ENCODE data around the gene ZNF750.
A peak's percentile ranks its signal among the peaks of the same experiment; 100 is the strongest.
"Not testable (repeated sequence)": the region's sequence is repeated elsewhere in the genome, so short reads cannot be mapped to it uniquely, and the experiment has no call there.

Gene ZNF750

DNA sequence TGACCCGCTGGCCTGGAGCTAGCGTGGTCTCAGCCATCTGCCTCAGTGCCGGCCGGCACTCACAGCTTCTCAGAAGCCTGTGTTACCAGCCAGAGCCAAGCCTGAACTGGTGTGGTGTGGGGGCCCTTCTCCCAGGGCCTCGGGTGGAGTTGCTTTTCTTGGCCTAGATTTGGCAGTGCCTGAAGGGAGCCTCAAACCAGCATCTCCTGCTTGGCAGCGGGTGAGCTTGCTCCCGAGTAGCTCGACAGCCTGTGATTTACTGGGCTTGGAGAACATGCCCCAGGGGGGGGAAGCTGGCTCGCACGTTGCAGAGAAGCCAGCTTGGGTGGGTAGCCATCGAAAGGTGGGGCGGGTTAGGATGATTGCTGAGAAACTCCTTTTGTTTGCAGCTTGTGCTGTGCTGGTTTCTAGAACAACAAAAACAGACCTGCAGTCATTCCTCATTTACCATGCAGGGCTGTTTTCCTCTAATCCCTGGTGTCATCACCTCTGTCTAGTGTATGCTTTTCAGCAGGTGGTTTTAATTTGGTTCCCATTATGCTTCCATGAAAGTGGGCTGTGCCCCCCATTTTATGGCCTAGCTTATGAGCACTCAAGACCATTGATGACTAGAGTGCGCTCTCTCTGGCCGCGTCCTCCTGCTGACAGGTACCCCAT is 45.7 kb downstream of the ZNF750 start:
- no peak for DNase-seq (ENCODE audit: low read depth)

DNA sequence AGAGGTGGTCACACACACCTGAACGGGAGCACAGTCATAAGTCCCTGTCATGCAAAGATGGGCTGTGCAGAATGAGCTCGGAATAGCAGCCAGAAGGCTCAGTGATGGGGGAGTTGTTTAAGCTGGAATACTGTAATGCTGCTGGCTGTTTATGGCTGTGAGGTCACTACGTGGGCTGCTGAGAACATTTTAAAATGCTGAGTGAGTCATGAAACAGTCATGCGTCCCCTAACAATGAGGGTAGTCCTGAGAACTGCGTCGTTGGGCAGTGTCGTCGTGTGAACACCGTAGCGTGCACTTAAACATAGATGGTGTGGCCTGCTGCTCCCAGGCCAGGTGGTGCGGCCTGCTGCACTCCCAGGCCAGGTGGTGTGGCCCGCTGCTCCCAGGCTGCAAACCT is 48.3 kb downstream of the ZNF750 start:
- no peak for DNase-seq (ENCODE audit: low read depth)

DNA sequence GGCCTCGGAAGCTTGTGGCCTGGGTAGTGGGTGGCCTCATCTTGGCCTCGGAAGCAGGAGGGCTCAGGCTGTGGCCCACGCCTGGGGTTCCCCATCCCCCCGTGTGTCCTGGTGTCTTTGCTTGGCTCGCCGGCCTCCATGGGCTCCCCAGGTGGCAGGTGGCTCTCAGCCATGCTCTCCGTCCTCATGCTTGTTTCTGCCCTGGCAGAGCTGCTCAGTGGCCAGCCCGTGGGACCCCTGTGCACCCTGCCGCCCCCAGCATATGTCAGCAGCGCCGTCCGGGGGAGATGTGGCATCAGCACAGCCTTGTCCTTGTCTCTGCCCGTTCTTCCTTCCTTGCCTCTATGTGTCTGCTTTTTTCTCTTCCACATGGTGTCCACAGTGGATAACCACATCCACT is 49.4 kb downstream of the ZNF750 start:
- no peak for DNase-seq (ENCODE audit: low read depth)

DNA sequence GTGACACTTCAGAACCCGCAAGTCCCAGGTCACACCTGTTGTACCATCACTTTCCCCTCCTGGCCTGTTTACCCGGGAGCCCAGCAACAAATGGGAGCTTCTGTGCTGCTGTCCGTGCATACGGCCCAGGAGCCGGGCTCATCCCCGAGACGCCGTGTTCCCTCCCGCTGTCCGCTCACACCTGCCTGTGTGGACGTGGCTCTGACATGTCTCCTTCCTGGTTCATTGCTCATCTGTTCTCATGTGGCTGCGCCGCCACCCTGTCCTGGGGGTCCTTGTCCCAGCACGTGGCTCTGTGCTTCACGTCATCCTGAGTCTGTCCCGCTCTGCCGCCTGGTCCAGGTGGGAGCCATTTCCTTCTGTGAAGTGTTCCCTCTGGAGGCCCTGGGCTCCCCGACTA is 50.0 kb downstream of the ZNF750 start:
- no peak for DNase-seq (ENCODE audit: low read depth)

DNA sequence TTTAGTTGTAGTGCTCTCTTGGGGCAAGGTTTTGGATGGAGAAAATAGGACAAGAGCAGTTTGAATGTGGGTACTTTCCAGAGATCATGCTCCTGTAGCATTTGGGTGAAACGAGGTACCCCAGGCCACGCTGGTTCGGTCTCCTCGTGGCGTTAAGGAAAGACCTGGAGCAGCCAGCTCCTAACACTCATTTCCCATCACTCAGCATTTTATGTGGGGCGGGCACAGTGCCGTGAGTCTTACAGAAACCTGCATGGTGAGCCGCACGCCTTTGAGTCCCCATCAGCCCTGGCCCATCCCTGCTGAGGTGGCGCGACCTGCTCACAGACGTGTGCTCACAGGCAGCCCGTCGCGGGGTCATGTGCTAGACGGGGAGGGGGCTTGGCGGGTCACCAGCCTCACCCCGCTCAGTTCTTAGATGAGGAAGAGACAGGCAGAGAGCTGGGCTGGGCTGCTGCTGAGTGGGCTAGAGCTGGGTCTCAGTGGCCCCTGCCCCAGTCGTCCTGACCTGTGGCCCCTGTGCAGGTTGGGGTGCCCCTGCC is 50.7 kb downstream of the ZNF750 start:
- no peak for DNase-seq (ENCODE audit: low read depth)

DNA sequence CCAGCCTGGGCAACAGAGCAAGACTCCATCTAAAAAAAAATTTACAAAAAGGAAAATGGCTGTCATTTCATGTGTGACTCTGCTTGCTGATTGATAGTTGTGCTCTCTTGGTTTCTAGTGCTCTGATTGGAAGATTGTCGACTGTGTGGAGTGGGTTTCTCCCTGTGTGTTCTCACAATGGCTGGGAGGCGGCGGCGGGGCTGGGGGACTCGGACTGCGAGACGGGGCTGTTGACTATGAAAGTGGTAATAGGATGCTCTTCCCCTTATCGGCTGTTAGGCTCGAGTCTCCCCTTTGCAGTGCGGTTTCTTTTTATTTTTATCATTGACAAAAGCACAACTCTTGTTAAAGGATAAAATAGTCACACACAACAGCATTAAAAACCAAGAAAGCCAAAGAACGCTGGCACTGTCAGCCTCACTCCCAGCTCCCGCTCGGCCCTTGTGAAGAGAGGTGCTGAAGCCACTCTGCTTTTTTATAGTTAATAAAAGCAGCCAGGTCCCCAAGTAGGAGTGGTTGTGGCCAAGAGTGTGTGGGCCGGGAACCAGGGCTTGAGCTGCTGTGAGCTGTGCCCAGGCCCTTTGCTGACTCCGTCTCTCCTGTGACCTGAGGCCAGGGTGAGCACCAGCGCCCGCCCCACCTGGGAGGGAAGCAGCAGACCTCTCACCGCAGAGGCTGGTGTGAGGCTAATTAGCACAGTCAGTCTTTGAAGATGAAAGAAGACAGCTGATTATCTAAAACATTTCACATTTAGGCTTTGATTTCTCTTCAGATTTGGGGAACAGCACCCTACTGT is 51.4 kb downstream of the ZNF750 start:
- DNase-seq (ENCODE audit: low read depth) = no peak

DNA sequence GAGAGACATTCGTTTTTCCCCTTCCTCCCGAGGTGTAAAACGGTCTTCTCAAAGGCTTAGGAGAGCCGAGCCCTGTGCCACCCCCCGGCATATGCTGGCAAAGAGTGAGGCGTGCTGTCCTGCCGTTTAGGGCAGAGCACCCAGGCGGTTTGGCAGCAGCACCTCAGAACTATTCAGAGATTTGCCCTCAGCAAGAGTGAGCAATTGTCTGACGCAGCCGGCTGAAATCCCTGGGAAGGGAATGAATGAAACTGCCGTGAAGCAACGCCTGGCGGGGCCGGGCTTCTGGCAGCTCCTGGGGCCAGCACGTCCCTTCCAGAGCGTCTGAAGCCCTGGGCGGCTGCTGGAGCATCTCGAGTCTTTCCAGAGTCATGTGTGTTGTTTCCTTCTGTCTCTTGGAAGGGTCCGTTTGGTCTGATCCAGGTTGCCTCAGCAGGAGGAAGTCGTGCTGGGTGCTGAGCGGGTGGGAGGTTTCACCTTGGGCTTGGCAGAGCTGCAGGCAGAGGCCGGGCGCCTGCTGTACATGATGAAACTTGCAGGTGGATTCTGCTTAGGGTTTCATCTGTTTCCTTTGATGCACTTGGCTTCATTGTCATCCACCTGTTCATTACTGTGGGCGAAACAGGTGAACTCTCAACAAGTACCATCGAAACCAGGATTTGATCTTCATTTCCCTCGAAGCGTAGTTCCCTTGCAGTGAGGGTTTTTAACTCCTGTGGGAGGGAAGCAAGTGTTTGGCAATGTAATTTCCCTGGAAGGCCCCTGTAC is 52.6 kb downstream of the ZNF750 start:
- no peak for DNase-seq (ENCODE audit: low read depth)

DNA sequence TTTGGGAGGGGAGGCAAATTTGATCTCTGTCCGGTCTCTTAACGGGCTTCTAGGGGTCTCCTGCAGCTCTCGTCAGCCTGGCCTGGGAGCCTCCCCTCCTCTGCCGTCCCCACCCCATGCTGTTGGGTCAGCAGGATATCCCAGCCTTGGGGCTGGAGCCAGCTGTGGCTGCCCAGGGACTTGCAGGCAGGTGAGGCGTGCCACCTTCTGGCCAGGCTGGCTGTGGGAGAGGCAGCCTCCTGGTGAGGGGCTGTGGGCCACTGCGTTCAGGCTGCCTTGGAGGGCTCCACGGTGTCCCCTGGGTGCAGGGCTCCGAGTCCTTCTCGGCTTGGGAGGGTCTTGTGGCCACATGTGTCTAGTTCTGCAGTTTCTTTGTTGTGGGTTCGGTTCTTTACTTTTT is 53.4 kb downstream of the ZNF750 start:
- DNase-seq (ENCODE audit: low read depth) = no peak

DNA sequence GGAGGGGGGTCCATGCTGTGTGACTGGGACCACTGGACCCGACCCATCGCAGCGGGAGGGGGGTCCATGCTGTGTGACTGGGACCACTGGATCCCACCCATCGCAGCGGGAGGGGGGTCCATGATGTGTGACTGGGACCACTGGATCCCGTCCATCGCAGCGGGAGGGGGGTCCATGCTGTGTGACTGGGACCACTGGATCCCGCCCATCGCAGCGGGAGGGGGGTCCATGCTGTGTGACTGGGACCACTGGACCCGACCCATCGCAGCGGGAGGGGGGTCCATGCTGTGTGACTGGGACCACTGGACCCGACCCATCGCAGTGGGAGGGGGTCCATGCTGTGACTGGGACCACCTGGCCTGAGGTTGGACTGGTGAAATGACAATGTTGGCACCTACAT is 54.2 kb downstream of the ZNF750 start:
- DNase-seq (ENCODE audit: low read depth) = not testable (repeated sequence)

DNA sequence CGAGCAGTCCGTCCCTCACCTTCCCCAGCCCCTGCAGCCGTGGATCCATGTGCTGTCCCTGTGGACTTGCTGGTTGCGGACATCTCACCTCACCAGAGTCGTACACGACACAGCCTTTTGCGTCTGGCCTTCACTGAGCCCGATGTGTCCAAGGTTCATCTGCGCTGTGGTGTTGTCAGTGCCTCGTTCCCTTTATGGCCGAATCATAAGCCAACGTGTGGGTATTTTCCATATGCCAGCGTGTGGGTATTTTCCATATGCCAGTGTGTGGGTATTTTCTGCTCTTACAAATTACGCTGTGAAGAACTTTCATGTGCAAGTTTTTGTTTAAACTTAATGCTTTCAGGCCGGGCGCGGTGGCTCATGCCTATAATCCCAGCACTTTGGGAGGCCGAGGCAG is 56.3 kb downstream of the ZNF750 start:
- no peak for DNase-seq (ENCODE audit: low read depth)

DNA sequence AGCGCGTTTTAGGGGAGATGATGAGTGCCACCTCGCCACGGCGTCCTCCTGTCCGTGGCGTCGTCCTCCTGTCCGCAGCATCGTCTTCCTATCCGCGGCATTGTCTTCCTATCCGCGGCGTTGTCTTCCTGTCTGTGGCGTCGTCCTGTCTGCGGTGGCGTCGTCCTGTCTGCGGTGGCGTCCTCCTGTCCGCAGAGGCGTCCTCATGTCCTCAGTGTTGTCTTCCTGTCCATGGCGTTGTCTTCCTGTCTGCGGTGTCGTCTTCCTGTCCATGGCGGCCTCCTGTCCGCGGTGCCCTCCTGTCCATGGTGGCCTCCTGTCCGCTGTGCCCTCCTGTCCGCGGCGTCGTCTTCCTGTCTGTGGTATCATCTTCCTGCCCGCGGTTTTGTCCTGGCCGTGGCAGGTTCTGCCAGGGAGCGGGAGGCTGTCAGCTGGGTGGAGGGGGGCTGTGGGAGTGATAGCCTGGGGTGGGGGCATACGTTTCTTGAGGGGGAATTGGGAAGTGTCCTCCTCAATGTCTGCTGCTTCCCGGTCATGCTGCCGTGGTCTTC is 57.1 kb downstream of the ZNF750 start:
- DNase-seq (ENCODE audit: low read depth) = no peak

DNA sequence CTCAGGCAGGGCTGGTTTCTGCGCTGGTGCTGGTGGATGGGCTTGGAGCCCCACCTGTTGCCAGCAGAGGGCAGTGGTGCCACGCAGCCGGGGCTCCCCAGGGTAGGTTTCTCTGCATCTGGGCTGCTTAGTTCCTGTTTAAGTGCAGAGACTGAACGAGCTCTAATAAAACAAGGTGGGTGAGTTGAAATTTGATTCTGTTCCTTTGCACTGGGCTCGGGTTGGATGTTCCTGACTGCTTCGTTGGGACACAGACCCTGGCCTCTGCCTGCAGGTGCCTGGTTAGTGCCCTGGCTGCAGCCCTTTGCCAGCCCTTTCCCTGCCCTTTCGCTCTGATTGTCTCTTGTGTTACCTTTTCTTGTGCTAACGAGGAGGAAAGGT is 57.9 kb downstream of the ZNF750 start:
- peak; percentile 67 for DNase-seq (ENCODE audit: low read depth)

DNA sequence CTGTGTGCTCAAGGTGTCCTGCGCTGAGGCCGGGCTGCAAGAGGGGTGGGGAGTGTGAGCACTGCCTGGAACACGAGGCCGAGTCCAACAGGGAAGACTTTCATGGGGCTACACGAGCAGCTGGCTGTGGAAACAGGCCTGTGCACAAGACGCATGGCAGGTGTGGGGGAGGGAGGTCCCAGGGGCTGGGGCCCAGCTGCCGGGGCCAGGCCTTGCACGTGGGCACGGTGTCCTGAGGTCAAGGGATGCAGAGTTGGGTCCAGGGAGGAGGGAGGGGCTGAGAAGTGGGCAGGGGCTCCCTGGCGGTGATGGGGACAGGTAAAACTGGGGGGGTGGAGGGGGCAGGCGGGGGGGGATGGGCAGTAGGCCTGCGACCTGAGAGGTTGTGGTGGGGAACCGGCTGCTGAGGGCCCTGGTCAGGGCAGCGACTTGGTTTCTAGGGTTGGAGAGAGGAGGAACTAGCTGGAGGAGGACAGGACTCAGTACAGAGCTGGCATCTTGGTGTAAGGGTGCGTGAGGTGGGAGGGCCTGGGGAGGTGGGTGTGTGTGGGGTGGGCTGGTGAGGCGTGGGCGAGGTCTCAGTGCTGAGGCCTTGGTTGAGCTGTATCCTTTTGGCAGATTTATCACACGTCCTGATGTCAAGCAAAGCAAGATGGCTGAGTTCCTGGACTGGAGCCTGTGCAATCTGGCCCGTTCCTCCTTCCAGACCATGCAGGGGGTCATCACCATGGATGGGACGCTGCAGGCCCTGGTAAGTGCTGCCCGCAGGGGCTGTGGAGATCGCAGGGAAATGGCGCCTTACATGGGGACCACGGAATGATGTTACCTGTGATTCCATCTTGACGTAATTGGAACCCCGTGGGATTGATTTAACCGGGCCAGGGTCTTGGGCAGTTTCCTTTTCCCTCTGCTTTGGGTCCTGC is 58.6 kb downstream of the ZNF750 start:
- no peak for DNase-seq (ENCODE audit: low read depth)

DNA sequence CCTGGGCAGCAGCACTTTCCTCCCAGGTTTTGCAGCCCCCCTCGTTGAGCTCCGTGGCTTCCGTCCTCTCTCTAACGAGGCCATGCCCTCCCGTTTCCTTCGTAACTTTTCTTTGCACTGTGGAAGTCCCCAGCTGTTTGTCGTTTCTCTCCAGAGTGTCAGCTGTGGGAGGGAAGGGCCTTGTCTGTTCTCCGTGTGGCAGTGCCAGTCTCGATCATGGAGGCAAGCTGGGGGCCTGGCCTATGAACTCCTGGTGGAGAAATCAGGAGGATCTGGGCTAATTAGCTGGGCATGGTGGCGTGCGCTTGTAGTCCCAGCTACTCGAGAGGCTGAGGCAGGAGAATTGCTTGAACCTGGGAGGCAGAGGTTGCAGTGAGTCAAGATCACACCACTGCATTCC is 59.6 kb downstream of the ZNF750 start:
- DNase-seq (ENCODE audit: low read depth) = no peak

DNA sequence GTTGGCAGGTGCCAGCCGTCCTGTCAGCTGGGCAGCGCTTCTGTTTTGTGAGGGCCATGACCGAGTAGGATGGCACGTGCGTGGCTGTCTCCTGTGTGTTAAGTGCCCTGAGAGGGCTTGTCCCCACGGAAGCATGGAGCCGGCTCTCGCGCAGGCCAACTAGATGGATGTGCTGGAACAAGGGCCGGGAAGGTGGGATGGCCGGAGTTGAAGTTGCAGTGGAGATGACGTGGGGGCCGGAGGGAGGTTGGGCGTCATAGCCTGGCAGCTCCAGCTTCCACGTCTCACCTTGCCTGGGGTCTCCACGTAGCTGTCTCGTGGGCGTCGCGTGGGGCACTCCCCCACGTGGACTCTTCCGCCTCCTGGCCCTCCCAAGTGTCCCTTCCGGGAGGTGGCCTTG is 60.3 kb downstream of the ZNF750 start:
- no peak for DNase-seq (ENCODE audit: low read depth)

Data from activated T-helper 9 cell treated with anti-CD3 and anti-CD28 coated beads, Interleukin-2, amount 50 U/mL, for 16 hours (primary cell).